ENCODE measurements around the gene AMIGO1.

Gene AMIGO1

DNA sequence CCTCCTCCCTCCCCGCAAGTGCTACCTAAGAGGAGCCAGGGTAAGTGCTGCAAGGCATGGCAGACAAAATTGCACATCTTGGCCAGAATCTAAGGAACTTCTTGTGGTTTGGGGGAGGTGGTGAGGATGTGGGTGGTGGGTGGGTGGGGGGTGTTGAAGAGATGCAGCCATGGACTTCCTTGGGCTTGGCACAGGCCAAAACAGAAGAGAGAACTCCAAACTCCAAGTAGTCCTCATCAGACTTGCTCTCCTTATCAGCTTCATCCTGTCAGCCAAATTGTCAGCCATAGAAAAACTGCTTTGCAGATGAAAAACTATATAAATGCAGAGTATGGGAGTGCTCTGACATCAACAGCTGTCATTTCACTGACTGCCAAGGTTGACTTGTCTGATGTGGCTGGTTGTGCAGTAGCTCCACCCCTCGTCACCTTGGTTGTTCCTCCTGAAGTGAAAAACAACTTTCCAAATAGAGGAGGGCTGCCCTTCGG is 7.1 kb downstream of the AMIGO1 start:
- Histone ChIP-seq H3K36me3 (ENCODE audit: control insufficient read depth in 1 of 2, insufficient read depth in 2 of 2, low read length in 2 of 2) (peaks cover 3 to 19% of the 10 kb centered on the region in 2 donors), H3K4me1 (ENCODE audit: control insufficient read depth in 1 of 2, insufficient read depth in 2 of 2, low read length in 2 of 2) (peaks cover 44 to 54% of the 10 kb centered on the region in 2 donors), H3K9ac (ENCODE audit: low read depth in 1 of 2, low read length in 2 of 2) (no peak overlapping the region), H3K4me3 (ENCODE audit: low read depth in 1 of 2, low read length in 2 of 2) (no peak overlapping the region), H3K27me3 (ENCODE audit: control insufficient read depth in 1 of 2, insufficient read depth in 2 of 2, low read length in 2 of 2) (no peaks in the 10 kb centered on the region), H3K9me3 (ENCODE audit: control insufficient read depth in 1 of 2, low read length in 2 of 2) (no peaks in the 10 kb centered on the region), H3K27ac (ENCODE audit: low read depth, low read length) (no peak overlapping the region)

DNA sequence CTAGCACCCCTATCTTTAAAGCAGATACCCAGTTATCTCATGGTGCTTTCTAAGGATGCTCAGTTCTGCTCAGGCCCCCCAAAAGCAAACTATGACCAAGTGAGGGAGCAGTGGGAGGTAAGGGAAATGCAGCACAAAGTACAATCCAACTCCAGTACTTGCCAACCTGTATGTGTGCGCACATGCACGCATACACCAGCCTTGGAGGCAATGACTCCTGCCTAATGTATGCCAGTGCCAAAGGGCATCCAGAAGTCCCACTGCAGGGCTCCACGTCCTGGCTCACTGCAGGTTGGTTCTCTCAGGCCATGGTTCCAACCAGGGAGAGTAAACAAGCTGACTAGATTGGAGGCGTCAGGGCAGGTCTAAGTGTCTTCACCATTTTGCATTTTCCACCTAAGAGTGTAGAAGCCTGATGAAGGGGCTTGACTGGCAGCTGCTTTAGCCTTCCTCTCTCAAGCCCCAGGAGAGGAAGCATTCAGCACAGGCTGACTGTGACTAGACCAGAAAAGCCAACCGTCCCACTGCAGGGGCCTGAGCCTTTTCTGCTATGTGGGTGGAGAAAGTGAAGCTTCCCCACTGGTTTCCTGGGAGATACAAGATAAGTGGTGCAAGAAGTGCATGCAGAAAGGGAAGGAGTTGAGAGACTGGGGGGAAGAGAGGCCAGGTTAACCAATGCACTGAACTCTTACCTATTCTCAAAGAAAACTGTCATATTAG is 7.7 kb downstream of the AMIGO1 start:
- Histone ChIP-seq H3K4me1 (ENCODE audit: control insufficient read depth in 1 of 2, insufficient read depth in 2 of 2, low read length in 2 of 2) (peaks cover 44 to 55% of the 10 kb centered on the region in 2 donors), H3K9me3 (ENCODE audit: control insufficient read depth in 1 of 2, low read length in 2 of 2) (no peaks in the 10 kb centered on the region), H3K4me3 (ENCODE audit: low read depth in 1 of 2, low read length in 2 of 2) (no peak overlapping the region), H3K27me3 (ENCODE audit: control insufficient read depth in 1 of 2, insufficient read depth in 2 of 2, low read length in 2 of 2) (no peaks in the 10 kb centered on the region), H3K36me3 (ENCODE audit: control insufficient read depth in 1 of 2, insufficient read depth in 2 of 2, low read length in 2 of 2) (peaks cover 8 to 25% of the 10 kb centered on the region in 2 donors), H3K27ac (ENCODE audit: low read depth, low read length) (no peak overlapping the region), H3K9ac (ENCODE audit: low read depth in 1 of 2, low read length in 2 of 2) (peak overlapping the region in 1 of 2 donors; percentile 4)

- Histone ChIP-seq H3K9ac (ENCODE audit: low read depth in 1 of 2, low read length in 2 of 2) (no peak overlapping the region), H3K27me3 (ENCODE audit: control insufficient read depth in 1 of 2, insufficient read depth in 2 of 2, low read length in 2 of 2) (no peaks in the 10 kb centered on the region), H3K27ac (ENCODE audit: low read depth, low read length) (no peak overlapping the region), H3K4me3 (ENCODE audit: low read depth in 1 of 2, low read length in 2 of 2) (no peak overlapping the region), H3K36me3 (ENCODE audit: control insufficient read depth in 1 of 2, insufficient read depth in 2 of 2, low read length in 2 of 2) (peaks cover 14 to 33% of the 10 kb centered on the region in 2 donors), H3K4me1 (ENCODE audit: control insufficient read depth in 1 of 2, insufficient read depth in 2 of 2, low read length in 2 of 2) (peaks cover 44 to 55% of the 10 kb centered on the region in 2 donors), H3K9me3 (ENCODE audit: control insufficient read depth in 1 of 2, low read length in 2 of 2) (no peaks in the 10 kb centered on the region)
Measured at GRCh38 chr1:109500941-109501381, 8.6 kb downstream of the AMIGO1 start.

DNA sequence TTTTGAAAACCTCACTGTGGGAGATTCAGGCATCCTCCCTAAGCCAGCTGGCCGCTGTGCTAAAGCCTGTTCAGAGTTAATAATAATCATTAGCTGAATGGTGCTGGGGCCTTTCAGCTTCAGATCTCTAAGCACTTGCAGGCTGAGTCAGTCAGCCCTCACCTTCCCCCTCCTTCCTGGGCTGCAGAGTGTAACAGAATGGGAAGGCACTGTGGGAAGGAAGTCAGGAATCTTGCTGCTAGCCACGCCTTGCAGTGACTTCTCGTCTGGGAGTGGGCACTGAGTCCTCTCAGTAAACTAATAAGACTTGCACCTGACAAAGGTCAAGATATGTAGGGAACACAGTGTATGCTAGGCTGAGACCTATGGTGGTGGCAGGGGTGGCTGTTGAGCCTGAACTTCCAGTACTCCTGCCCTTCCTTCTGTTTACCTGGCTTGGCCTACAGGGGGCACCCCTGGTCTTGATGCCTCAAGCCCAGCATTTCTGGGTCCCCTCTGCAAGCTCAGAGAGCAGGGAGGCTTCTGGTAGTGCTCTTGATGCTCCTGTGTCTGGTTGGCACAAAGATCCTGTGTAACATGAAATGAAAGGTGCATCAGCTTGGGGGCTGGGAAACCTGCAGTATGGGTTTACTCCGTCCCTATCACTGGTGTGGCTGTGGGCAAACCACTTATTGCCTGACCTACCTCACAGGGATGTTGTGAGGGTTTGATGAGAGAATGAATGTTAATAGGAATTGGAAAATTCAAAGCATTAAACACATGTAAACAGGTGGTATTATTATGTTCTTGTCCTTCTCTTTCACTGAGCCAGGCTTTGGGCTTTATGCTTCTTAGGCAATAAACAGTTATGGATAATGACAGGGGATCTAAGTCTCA is 9.6 kb downstream of the AMIGO1 start:
- Histone ChIP-seq H3K27ac (ENCODE audit: low read depth, low read length) (no peak overlapping the region), H3K9me3 (ENCODE audit: control insufficient read depth in 1 of 2, low read length in 2 of 2) (no peaks in the 10 kb centered on the region)

DNA sequence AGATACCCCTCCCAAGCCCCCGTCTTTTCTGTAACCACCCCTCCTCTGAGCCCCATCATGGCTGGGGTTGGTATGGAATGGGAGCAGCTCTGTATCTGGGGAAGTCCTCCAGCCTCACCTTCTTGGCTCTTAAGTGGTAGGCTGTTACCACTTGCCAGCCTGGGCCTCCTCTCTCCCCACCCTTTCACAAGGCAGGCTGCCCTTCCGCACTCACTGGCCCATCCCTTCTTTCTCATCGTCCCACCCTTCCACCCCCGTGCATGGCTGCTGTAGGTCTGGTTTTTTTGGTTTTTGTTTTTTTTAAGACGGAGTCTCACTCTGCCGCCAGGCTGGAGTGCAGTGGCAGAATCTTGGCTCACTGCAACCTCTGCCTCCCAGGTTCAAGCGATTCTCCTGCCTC is 10.4 kb downstream of the AMIGO1 start:
- no peaks in the 10 kb centered on the region for H3K9me3 ChIP-seq (ENCODE audit: control insufficient read depth in 1 of 2, low read length in 2 of 2)
- H3K27me3 ChIP-seq (ENCODE audit: control insufficient read depth in 1 of 2, insufficient read depth in 2 of 2, low read length in 2 of 2): no peaks in the 10 kb centered on the region
- H3K4me1 ChIP-seq (ENCODE audit: control insufficient read depth in 1 of 2, insufficient read depth in 2 of 2, low read length in 2 of 2): peaks cover 50 to 53% of the 10 kb centered on the region in 2 donors
- H3K36me3 ChIP-seq (ENCODE audit: control insufficient read depth in 1 of 2, insufficient read depth in 2 of 2, low read length in 2 of 2): peaks cover 16 to 38% of the 10 kb centered on the region in 2 donors
- H3K4me3 ChIP-seq (ENCODE audit: low read depth in 1 of 2, low read length in 2 of 2): no peak overlapping the region
- no peak overlapping the region for H3K9ac ChIP-seq (ENCODE audit: low read depth in 1 of 2, low read length in 2 of 2)
- H3K27ac ChIP-seq (ENCODE audit: low read depth, low read length): no peak overlapping the region

More for the DNA sequence above, 9.6 kb downstream of the AMIGO1 start:
- H3K27me3 ChIP-seq (ENCODE audit: control insufficient read depth in 1 of 2, insufficient read depth in 2 of 2, low read length in 2 of 2): no peaks in the 10 kb centered on the region
- H3K36me3 ChIP-seq (ENCODE audit: control insufficient read depth in 1 of 2, insufficient read depth in 2 of 2, low read length in 2 of 2): peaks cover 16 to 38% of the 10 kb centered on the region in 2 donors
- no peak overlapping the region for H3K4me3 ChIP-seq (ENCODE audit: low read depth in 1 of 2, low read length in 2 of 2)
- no peak overlapping the region for H3K9ac ChIP-seq (ENCODE audit: low read depth in 1 of 2, low read length in 2 of 2)
- H3K4me1 ChIP-seq (ENCODE audit: control insufficient read depth in 1 of 2, insufficient read depth in 2 of 2, low read length in 2 of 2): peaks cover 47 to 58% of the 10 kb centered on the region in 2 donors

DNA sequence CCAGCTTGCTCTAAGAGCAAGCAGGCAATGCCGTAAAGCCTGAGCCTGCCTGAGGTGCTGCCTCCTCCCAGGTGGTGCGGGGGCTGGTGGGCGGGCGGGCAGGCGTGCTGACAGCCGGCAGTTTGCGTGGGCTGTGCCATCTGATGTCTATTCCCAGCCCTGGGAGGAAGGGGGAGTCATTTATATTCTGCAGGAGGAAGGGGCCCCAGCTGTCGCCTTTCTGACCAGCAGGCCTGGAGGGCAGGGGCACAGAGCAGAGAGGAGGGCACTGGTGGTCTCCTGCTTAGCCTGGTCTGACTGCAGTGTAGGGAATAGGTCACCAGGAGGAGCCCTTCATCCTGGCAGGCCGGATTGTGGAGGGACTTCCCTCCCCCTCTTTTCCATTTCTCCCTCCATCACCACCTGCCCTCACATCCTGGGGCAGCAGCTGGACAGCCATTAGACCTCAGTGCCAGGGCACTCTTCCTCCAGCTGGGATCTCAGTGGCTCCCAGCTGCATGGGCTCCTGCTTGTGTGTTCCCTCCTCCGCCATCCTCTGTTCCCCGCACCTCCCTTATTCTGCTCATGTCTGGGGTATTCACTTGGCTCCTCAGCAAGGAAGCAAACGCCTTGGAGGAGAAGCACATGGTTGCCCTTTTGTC is 11.2 kb downstream of the AMIGO1 start:
- Histone ChIP-seq H3K36me3 (ENCODE audit: control insufficient read depth in 1 of 2, insufficient read depth in 2 of 2, low read length in 2 of 2) (peaks cover 16 to 38% of the 10 kb centered on the region in 2 donors), H3K27ac (ENCODE audit: low read depth, low read length) (no peak overlapping the region), H3K9me3 (ENCODE audit: control insufficient read depth in 1 of 2, low read length in 2 of 2) (no peaks in the 10 kb centered on the region), H3K4me1 (ENCODE audit: control insufficient read depth in 1 of 2, insufficient read depth in 2 of 2, low read length in 2 of 2) (peaks cover 50 to 55% of the 10 kb centered on the region in 2 donors), H3K9ac (ENCODE audit: low read depth in 1 of 2, low read length in 2 of 2) (no peak overlapping the region), H3K27me3 (ENCODE audit: control insufficient read depth in 1 of 2, insufficient read depth in 2 of 2, low read length in 2 of 2) (no peaks in the 10 kb centered on the region), H3K4me3 (ENCODE audit: low read depth in 1 of 2, low read length in 2 of 2) (no peak overlapping the region)

- Histone ChIP-seq H3K27ac (ENCODE audit: low read depth, low read length) (no peak overlapping the region), H3K4me3 (ENCODE audit: low read depth in 1 of 2, low read length in 2 of 2) (no peak overlapping the region), H3K27me3 (ENCODE audit: control insufficient read depth in 1 of 2, insufficient read depth in 2 of 2, low read length in 2 of 2) (no peaks in the 10 kb centered on the region), H3K9ac (ENCODE audit: low read depth in 1 of 2, low read length in 2 of 2) (no peak overlapping the region), H3K36me3 (ENCODE audit: control insufficient read depth in 1 of 2, insufficient read depth in 2 of 2, low read length in 2 of 2) (peaks cover 16 to 38% of the 10 kb centered on the region in 2 donors), H3K9me3 (ENCODE audit: control insufficient read depth in 1 of 2, low read length in 2 of 2) (no peaks in the 10 kb centered on the region), H3K4me1 (ENCODE audit: control insufficient read depth in 1 of 2, insufficient read depth in 2 of 2, low read length in 2 of 2) (peaks cover 50 to 56% of the 10 kb centered on the region in 2 donors)
Measured at GRCh38 chr1:109497449-109498160, 11.9 kb downstream of the AMIGO1 start.

DNA sequence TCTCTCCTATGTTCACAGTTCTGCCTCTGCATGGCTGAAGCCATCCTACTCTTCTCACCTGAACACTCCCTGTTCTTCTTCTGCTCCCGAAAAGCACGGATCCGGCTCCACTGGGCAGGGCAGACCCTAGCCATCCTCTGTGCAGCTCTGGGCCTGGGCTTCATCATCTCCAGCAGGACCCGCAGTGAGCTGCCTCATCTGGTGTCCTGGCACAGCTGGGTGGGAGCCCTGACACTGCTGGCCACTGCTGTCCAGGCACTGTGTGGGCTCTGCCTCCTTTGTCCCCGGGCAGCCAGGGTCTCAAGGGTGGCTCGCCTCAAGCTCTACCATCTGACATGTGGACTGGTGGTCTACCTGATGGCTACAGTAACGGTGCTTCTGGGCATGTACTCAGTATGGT is 13.8 kb downstream of the AMIGO1 start:
- Histone ChIP-seq H3K9me3 (ENCODE audit: control insufficient read depth in 1 of 2, low read length in 2 of 2) (no peaks in the 10 kb centered on the region), H3K27me3 (ENCODE audit: control insufficient read depth in 1 of 2, insufficient read depth in 2 of 2, low read length in 2 of 2) (no peaks in the 10 kb centered on the region), H3K4me1 (ENCODE audit: control insufficient read depth in 1 of 2, insufficient read depth in 2 of 2, low read length in 2 of 2) (peaks cover 35 to 43% of the 10 kb centered on the region in 2 donors), H3K27ac (ENCODE audit: low read depth, low read length) (no peak overlapping the region), H3K36me3 (ENCODE audit: control insufficient read depth in 1 of 2, insufficient read depth in 2 of 2, low read length in 2 of 2) (peaks cover 16 to 33% of the 10 kb centered on the region in 2 donors), H3K9ac (ENCODE audit: low read depth in 1 of 2, low read length in 2 of 2) (no peak overlapping the region), H3K4me3 (ENCODE audit: low read depth in 1 of 2, low read length in 2 of 2) (no peak overlapping the region)

- Histone ChIP-seq H3K4me3 (ENCODE audit: low read depth in 1 of 2, low read length in 2 of 2) (peak within 1 kb of the TSS; percentile 91 to 99), H3K9ac (ENCODE audit: low read depth in 1 of 2, low read length in 2 of 2) (peak within 1 kb of the TSS; percentile 67 to 94), H3K36me3 (ENCODE audit: control insufficient read depth in 1 of 2, insufficient read depth in 2 of 2, low read length in 2 of 2) (peaks cover 16 to 30% of the 10 kb centered on the region in 2 donors), H3K27me3 (ENCODE audit: control insufficient read depth in 1 of 2, insufficient read depth in 2 of 2, low read length in 2 of 2) (no peaks in the 10 kb centered on the region), H3K9me3 (ENCODE audit: control insufficient read depth in 1 of 2, low read length in 2 of 2) (no peaks in the 10 kb centered on the region), H3K27ac (ENCODE audit: low read depth, low read length) (peak within 1 kb of the TSS; percentile 69), H3K4me1 (ENCODE audit: control insufficient read depth in 1 of 2, insufficient read depth in 2 of 2, low read length in 2 of 2) (peaks cover 20 to 27% of the 10 kb centered on the region in 2 donors)
Measured at GRCh38 chr1:109493805-109494539, 15.6 kb downstream of the AMIGO1 start, which contains the start of gene CYB561D1. CYB561D1 (plus strand) TSS chr1:109494094; CDS start chr1:109494140, 46 bp downstream.

Measured in duodenal mucosa (tissue), 2 donors.